ENCODE measurements around the gene STK25.

STK25 gene

DNA sequence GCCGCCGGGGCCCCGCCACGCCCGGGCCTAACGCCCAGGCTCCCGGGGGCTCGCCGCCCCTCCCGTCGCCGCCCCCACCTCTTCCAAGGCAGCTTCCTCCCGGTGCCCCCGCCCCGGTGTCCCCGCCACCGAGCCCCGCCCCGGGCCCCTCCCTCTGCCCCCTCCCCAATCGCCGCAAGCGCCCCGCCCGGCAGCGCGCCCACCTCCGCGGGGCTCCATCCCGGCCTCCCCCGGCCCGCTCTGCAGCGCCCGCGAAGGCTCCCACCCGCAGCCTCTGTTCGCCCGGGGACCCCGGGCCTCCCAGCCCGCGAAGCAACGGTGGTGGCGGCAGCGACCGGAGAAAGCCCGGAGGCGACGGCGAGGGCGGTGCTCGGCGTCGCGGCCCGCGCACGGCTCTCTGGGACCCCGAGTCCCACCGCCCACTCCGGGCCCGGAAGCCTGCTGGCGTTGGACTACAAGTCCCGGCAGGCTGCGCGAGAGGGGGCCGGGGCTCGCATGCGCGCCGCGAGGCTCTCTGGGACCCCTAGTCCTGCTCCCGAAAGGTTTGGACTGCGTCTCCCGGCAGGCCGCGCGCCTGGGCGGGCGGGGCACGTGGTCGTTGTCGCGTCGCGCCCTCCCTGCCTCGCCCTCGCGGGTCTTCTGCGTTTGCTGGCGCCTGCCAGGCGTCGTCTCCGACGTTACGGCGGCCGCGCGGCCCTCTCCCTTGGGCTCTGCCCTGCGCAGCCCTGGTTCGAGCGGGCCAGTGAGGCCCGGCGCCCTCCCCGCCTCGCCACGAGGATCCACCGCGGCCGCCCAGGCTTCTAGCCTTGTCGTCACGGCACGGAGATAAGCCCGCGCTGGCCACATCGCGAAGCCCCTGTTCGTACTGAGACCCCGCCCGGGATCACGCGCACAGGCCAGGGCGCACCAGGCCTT, at the start of gene STK25:
TSS of gene STK25 (minus strand) at position 345 of the 915 bp plus-strand sequence. CDS start 549 bp downstream, outside the sequence.
- peak; percentile 95 for DNase-seq (ENCODE audit: low spot score)

DNA sequence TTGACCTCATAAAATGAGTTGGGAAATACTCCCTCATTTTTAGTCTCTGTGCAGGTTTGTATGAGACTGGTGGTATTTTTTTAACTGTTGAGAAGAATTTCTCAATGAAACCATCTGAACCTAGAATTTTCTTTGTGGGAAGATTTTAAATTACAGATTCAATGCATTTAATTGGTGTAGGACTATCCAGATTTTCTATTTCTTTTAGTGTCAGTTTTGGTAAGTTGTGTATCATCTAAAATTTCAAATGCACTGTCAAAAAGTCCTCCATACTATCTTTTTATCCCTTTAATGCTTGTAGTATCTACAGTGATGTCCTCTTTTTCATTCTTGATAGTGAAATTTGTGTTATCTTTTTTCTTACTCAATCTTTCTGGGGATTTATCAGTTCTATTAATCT, 48.4 kb upstream of the STK25 start:
- DNase-seq (ENCODE audit: low spot score): no peak

DNA sequence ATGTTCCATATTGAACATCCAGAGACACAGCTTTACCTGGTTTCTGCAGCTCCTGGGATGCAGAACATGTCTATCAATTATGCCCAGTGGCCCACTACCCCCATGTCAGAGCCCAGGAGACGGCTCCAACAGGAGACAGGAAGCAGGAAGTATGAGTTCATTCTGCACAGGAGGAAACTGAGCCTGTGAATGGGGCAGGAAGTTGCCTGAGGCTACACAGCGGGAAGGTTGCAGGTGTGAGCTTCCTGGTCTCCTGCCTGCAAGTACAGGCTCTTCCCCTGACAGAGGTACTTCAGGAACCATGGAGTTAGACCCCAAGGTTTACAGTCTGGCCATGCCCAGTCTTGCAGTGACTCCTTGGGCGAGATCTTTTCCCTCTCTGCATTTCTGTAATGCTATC, 47.3 kb upstream of the STK25 start:
- no peak for DNase-seq (ENCODE audit: low spot score)

DNA sequence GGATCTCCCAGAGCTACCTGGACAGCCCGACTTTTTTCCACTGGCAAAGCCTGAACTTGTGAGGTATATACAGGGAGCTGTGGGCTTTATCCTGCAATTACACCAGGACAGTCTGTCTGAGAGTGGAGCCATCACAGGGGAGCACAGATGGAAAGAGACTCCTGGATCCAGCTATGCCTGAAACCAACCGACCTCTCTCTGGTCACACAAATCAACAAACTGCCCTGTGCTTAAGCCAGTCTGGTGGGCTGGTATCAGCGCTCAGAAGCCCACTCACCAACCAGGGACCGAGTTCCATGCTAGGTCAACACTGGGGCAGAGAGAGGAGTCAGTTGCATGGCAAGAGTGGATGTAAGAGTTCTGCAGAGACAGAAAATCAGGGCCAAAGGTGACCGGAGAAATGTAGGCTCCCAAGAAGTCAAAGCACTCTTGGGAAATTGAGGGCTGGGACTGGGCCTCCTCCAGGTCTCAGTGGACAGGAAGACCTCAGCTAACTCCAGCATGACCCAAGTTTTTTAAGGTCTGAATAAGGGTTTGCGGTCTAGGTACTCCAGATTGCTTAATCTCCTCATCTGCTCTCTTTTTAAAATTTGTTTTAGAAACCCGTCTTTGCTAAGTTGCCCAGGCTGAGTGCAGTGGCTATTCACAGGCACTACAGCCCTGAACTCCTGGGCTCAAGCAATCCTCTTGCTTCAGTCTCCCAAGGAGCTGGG, 46.4 kb upstream of the STK25 start:
- DNase-seq (ENCODE audit: low spot score): no peak

DNA sequence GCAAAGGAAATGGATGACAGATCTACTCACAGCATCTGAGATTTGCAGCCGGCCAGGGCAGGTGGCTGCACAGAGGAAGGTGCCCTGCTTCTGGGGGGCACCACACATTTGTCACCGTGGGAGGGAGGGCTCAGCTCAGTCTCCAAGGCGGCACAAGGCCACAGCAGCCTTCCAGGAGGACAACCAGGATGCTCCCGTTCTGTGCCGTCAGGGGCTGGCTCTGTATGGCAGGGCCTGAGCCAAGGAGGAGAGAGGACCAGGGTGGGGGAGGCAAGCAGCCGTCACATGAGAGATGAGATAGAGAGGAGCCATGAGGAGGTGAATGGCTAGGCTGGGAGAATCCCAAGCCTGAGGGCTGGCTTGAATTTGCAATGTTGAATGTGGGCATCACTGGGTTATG, 45.6 kb upstream of the STK25 start:
- no peak for DNase-seq (ENCODE audit: low spot score)

DNA sequence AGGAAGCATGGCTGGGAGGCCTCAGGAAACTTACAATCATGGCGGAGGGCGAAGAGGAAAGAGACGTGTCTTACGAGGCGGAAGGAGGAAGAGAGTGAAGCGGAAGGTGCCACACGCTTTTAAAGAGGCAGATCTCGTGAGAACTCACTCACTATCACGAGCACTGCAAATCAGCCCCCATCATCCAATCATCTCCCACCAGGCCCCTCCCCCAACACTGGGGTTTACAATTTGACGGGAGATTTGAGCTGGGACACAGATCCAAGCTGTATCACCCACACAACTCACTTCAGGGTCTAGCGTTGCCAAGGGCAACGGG, 45.1 kb upstream of the STK25 start:
- no peak for DNase-seq (ENCODE audit: low spot score)

DNA sequence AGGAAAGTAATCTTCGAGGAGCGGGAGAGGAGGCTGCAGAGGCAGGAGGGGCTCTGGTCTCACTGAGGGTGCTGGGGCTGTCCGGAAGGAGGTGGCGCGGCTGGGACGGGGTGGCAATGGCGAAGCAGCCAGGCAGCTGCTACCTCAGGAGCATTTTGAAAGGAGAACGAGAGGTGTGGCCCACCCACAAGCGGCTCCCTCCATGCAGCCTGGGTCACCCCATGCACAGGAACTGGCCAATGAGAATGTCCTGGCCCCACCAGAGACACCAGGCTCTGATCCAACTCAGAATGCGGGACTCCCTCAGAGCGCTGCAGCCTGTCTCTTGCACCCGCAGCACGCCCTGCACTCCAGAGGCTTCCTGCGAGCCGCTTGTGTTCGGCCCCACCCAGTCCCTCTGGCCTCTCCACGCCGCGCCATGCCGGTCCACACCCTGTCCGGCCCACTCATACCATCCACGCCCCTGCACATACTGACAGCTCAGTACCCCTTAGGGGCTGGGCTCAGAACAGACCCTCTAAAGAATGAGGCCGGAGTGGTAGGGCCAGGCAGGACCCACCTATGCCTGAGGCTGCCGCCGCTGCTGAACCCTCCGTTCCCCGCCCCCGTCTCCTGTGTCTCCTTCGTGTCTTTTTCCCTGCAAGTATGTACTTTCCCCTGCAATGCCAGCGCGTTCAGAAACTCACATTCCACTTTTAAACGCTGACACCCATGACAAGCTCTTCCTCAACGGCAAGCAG, 43.8 kb upstream of the STK25 start:
- DNase-seq (ENCODE audit: low spot score): no peak

DNA sequence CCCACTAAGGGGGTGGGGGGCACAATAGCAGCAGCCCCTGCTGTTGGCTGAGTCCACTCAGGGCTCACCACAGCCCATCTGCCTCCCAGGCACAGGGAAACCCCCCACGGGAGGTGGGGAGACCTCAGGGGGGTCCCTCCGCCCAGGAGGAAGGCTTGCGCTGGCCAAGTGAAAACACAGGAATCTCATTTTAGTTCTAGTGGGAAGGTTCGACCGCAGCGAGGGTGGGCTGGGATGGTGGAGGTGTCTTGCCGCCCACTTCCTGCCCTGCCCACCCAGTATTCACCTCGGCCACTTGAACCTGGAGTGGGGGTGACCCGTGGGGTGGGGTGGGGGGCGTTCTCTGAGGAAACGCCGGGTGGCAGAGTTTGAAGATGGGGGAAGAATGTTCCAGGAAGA, 43.2 kb upstream of the STK25 start:
- DNase-seq (ENCODE audit: low spot score): no peak

DNA sequence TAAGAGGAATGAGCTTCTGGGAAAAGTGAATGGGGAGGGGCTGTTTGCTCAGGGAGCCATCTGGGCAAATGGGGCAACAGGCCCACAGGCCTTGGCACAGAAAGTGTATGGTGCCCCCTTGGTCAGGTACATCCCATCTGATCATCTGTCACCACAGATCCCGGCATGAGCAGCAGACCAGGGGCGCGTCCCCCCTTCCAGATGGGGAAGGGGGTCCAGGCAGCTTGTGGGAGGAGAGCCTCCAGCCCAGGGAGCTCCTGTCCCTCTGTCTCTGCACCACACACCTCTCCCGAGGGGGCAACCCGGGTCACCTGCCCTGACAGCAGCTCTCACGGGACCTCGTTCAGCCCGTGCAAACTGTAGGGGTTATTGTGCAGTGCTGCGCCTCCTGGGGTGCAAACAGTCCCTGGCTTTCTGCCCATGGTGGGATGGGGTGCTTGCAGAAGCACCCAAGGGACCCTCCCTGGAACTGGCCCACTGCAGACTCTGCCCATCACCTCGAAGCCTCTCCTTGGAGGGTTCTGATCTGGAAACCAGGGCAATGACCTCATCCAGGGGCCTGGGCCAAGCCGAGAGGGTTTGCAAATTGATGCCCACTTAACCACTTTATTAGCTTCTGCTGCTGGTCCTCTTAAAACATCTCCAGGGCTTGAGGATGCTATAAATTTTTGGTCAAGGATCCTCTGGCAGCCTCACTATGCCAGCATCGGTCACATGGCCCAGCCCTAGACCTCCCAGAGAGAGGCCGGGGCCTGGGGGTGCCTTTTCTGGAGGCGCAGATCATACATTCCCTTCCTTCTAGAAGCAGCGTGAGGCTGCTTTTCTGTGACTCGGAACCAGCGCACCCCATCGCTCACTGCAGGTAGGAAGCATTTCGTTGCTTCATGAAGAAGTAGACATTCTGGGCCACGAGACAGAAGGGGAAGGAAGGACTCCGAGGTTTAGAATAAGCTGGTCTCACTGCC, 42.5 kb upstream of the STK25 start:
- no peak for DNase-seq (ENCODE audit: low spot score)

DNA sequence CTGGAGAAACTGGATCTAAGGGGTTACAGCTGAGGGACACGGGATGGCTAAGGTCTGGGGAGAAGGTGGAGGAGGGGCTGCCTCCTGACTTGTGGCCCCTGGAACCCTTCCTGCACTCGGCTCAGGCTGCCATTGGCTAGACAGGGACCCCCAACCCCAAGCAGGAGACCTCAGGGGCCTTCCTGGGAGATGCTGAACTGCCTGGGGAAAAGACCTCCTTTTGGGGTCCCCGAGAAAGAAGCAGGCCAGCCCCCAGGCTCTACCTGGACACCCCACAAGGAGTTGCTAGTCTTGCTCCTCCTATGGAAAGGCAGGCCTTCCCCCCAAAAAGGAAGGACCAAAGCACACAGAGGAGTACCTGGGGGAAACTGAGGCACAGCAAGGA, 40.1 kb upstream of the STK25 start:
- DNase-seq (ENCODE audit: low spot score): no peak

DNA sequence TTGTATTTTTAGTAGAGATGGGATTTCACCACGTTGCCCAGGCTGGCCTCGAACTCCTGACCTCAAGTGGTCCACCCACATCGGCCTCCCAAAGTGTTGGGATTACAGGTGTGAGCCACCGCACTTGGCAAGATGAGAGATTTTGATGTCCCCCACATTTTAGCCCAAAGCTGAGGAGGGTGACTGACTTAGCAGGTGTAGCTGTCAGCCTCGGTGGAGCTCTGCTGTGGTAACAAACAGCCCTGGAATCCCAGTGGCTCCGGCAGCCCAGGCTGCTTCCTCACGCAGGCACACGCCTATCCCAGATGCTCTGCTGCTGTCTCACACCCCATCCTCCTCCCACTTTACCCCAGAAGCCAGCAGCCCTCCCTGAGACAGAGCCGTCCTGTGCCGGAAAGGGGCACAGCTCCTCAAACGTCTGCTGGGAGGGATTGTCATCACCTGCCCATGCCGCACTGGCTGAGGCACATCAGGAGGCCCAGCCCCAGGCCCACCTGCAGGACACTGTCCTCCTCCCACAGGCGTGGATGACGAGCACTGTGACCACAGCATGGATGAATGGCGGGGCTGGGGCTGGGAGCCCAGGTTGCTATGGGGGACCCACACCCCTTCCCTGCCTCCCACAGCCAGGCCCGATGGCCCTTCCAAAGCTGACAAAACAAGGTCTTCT, 39.5 kb upstream of the STK25 start:
- DNase-seq (ENCODE audit: low spot score): no peak

DNA sequence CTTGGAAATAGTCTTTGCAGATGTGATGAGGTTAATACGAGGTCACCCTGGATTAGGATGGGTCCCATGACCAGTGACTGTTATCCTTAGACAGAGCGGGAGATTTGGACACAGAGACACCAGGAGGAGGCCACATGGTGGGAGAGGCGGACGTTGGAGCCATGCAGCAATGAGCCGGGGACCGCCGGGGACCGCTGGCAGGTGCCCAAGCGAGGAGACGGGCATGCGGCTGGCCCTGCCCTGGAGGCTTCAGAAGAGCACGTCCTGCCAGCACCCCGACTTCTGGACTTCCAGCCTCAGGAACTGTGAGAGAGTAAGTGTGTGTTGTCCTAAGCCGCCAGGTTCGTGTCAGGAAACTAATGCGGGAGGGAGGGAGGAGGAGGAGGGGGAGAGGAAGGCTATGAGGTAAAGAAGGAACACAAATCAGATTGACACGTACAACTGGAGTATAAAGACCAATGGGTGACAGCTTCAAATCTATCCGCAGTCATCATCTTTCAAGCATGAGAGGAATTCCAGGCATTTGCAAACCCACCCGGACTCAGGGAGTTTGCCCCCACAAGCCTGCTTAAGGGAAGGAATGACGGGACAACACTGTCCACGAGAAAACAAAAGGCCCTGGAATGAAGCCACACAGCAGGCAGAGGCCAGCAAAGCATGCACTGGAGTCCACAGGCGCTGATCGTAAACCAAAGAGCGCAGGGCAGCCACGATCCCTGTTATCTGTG, 38.6 kb upstream of the STK25 start:
- DNase-seq (ENCODE audit: low spot score): peak; percentile 39

DNA sequence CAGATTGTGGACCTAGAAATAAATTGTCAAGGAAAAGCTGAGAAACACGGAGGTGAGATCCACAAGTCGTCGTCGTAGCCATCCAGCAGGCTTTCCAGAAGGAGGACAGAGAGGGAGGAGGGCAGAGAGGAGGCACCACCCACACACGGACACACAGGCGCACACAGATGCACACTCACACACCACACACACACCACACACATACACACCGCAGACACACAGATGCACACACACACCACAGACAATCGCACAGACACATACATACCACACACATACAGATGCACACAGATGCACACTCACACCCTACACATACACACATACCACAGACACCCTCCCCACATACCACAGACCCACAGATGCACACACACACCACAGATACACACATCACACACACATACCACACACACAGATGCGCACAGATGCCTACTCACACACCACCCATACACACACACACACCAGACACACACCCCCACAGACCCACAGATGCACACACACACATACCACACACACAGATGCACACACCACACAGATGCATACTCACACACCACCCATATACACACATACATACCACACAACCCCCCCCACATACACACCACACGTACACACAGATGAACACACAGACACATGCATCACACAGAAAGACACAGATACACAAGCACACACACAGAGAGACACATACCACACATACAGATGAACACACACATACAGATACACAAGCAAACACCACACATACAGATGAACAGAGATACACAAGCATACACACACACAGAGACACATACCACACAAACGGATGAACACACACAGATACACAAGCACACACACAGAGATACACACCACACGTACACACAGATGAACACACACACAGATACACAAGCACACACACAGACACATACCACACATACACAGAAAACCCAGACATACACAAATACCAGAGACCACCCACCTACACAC, 37.4 kb upstream of the STK25 start:
- DNase-seq (ENCODE audit: low spot score): no peak

DNA sequence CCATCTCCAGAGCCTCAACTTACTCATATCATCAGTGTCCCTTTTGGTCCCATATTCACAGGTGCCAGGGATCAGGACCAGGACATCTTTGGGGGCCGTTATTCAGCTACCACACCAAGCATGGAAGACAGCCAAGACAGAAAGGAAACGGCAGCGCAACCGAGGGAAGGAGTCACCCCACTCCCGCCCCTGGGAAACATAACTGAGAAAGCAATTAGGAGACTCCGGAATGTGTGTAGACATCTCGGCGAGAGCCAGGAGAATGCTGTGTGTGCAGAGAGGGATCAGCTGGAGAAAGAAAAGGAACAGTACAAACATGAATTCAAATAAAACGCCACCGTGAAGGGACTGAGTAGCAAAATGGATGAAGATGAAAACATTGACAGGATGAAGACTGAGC, 36.7 kb upstream of the STK25 start:
- no peak for DNase-seq (ENCODE audit: low spot score)

DNA sequence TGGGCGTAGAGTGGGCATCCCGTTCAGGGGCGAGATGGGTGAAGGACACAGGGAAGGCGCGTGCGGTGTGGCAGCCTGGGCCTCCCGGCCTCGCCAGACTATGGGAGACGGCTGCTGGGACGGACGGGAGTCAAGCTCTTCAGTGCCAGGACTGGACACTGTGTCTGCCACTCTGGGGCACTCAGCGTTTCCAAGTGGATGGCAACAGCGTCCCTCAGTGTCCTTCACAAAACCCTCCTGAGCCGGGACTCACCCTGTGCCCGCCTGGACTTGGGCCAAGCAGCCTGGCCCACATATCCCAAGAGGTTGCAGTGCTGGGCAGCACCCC, 33.9 kb upstream of the STK25 start:
- peak; percentile 29 for DNase-seq (ENCODE audit: low spot score)

DNA sequence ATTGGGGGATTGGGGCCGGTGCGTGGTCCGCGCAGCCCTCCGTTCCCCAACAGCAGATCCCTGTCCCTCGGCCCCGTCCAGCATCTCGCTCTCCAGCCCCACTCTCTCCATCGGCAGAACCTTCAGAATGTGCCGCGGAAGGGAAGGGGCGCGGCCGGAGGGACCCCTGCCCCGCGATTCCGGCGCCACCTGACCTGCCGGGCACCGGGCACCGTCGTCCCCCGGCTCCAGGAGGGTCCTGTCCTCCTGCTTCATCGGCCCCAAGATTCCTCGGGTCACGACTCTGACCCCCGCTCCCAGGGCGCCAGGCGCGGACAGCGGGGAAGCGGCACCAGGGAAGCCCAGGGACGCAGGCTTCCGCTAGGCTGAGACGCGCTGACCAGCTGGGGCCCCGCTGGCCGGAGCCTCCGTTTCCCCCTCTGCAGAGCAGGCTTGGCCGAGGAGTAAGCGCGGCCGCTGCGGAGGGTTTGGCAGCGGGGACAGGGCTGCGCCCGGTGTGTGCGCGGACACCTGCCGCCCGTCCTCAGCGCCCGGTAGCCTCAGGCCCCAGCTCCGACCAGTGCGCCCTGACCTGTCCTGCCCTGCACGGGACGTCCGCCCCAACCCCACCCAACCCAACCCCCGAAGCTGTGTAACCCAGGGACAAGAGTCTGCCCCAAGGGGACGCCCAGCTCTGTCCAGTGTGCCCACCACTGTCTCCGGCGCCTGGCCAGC, 33.3 kb upstream of the STK25 start:
- no peak for DNase-seq (ENCODE audit: low spot score)

DNA sequence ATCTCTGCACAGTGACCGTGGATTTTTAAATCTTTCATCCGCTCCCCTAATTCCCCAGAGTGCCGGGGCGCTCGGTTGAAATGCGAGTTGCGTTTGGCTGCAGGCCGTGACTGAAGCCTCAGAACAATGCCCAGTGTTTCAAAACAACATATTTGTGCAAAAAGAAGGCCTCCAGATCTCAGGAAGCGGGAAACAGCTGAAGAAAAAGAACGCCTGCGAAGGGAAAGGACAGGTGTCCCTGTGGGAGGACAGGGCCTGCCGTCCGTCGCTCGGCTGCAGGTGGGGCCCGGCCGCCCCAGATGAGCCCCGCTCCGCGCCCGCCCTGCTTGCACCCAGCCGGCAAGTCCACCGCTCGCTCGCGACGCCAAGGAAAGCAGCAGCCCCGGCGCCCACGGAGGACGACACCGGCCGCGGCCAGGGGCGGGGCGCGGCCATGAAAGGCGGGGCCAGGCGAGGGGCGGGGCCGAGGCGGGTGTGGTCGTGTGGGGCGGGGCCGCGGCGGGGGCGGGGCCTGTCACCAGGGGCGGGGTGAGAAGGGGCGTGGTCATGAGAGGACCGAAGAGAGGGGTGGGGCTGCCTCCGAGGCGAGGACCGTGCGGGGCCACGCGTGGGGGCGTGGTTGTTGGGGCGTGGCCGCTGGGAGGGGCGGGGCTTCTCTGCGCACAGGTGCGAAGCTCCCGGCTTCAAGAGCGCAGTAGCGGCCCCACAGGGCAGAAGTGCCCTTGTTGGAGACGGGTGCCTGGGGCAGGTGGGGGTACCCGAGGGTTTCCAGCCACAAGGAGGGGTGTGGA, 32.6 kb upstream of the STK25 start:
- DNase-seq (ENCODE audit: low spot score): no peak

DNA sequence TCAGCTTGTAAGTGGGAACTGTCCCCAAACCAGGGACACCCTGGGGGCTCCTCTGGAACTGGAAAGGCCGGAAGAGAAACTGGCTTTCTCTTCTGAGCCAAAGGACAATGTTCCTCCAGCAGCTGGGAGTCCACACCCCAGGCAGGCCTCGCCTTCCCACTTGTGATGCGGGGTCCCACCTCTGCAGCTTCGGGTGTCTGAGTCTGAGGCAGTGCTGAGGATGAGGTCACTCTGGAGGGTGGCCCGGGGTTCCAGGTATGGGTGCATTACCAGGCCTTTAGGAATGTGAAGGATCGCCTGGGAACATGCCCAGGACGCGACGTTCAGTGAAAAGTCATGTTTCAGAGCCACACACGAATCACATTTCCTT, 32.0 kb upstream of the STK25 start:
- no peak for DNase-seq (ENCODE audit: low spot score)

Measured in pons (tissue), 1 donor.